ENCODE data around the gene EIF5A.
A peak's percentile ranks its signal among the peaks of the same experiment; 100 is the strongest.

The EIF5A gene

GRCh38 chr17:7306911-7307685 lies at the start of gene EIF5A:
EIF5A (plus strand) TSS chr17:7307628; CDS start chr17:7309636, 2,008 bp downstream.
- DNase-seq = peak; percentile 98

DNA sequence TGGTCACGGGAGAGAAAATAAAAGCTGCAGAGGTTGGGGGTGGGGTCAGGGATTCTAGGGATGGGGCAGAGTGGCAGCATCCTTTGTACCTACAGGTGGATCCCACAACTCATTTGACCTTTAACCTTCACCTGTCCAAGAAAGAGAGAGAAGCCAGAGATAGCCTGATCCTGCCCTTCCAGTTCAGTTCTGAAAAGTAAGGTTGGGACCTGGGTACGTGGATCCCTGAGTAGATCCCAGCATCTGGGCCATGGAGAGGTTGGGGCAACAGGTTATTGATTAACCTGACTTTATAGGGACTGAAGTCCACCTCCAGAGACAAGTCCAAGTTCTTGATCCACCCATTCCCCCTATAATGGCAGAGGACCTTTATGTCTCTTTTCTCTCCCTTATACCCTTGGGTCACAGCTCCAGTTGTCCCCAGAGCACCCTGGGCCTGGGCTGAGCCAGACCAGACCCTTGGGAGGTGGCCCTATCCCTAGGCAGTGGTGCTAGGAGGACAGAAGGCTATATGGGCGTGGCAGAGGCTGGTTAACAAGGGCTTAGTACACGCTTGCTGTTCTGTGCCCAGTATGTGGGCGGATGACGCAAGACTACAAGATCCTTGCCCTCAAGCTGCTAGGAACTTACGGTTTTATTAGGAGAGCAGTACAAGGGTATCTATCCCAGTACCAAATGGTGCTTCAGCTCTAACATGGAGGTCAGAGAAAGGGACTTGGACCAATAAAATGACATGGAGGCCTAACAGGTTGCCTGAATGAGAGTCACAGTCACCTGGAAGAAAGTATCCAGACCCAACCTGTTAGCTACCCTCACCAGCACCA lies 48.5 kb upstream of the EIF5A start:
- DNase-seq = no peak

DNA sequence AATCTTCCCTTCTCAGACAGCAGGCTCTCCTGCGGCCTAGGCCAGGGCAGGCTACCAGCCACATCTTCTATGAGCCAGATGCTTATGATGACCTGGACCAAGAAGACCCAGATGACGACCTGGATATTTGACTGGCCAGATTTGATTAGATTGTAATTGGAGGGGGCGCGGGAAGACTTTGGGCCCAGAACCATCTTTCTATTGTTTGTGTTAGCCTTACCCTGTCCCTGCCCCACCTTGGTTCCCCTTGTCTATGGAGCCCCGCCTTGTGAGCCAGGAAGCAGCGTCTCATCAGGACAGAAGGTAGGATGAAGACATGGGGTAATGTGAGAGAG lies 47.9 kb upstream of the EIF5A start:
- no peak for DNase-seq

- DNase-seq = no peak
Observed at GRCh38 chr17:7260151-7260550, 47.3 kb upstream of the EIF5A start.

DNA sequence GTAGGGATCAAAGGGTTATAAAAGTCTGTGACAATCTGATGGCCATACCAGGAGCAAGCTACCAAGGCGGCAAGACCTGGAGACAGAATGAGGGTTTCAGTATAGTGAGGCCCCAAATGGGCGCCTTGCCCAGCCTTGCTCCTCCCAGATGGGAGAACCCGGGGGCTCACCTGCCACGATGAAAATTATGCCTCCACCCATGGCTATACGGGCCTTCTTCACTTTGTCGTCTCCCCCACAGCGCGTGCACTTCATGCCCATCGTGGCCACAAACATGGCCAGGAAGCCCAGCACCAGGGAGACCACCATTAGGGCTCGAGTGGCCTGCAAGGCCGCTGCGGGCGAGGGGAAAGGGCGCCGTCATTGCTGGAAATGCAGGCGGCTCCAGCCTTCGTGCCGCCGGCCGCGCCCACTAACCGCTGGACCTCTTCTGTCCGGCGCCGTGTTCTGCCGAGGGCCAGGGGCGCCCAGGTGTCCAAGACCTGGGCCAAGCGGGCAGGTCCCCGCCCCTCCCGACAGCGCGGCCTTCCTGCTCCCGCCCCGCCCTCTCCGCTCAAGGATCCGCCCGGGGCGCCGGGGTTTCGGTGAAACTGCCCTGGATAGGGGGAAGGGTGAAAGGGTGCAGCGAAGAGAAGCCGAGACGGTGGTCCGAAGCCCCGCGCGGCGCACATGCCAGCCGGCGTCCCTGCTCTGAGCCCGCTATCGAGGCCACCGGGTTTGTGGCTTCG lies 46.6 kb upstream of the EIF5A start:
- peak; percentile 27 for DNase-seq

GRCh38 chr17:7261379-7262191 lies 45.8 kb upstream of the EIF5A start:
- no peak for DNase-seq

- peak; percentile 87 for DNase-seq
Observed at GRCh38 chr17:7262192-7262934, 45.1 kb upstream of the EIF5A start, which contains the start of gene CLDN7. CLDN7 (minus strand) TSS chr17:7262478; CDS start chr17:7262043, 435 bp downstream.

DNA sequence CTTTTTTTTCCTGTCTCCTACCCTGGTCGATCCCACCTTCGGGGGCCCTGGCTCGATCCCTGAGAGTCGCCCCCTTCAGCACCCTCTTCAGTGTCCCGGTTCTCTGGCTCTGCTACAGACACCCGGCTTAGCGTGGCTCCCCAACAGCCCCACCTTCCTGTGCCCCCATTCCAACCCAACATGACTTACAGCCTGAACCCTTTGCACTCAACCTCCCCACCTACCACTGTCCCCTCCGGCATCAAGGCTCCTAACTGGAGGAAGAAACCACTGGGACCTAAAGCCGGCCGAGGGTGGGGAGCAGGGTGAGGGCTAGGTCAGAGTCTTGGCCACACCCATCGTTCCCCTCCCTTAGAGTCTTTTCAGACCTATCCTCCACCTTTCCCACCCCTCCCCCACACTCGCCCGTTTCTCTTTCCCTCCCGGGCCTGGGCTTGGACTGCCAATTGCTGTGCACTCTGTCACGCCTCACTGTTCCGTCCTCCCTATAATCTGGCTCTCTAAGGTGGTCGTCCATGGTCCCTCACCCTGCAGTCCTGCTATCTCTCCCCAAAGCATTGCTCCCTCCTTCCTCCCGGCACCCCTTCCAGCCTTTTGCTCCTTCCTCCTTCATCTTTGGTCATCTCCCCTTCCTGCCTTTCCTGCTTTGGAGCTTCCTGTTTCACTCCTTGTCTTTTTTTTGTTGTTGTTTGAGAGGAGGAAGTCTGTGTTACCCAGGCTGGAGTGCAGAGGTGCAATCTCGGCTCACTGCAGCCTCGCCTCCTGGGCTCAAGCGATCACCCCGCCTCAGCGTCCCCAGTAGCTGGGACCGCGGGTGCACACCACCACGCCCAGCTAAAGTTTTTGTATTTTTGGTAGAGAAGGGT lies 44.3 kb upstream of the EIF5A start:
- DNase-seq = peak; percentile 22

GRCh38 chr17:7263801-7264078 lies 43.7 kb upstream of the EIF5A start:
- DNase-seq = no peak

DNA sequence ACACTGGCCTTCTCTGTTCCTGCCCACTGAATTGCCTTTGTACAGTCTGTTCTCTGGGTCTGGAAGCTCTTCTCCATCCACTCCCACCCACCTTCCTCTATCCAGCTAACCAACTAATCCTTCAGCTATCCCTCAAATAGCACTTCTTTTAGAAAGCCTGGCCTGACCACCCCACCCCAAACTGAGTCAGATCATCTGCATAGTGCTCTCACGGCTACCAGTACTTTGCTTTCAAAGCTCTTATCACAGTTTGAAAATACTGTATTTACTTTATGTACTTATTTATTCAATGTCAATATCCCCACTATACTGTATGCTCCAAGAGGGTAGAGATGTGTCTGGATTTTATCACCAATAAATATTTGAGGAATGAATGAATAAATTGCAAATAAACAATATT lies 40.6 kb upstream of the EIF5A start:
- DNase-seq = no peak

DNA sequence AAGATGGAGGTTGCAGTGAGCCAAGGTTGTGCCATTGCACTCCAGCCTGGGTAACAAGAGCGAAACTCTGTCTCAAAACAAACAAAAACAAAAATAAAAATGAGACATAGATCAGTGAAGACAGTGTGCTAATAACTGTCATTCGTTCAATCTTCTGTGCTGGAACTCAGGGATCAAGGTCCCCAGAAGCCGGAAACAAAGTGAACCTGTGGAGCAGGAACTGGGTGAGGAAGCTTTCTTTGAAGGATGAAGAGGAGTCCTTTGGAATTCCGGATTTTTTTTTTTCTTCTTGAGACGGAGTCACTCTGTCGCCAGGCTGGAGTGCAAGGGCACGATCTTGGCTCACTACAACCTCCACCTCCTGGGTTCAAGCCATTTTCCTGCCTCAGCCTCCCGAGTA lies 28.0 kb upstream of the EIF5A start:
- no peak for DNase-seq

- peak; percentile 80 for DNase-seq
Observed at GRCh38 chr17:7280519-7281073, 26.8 kb upstream of the EIF5A start.

DNA sequence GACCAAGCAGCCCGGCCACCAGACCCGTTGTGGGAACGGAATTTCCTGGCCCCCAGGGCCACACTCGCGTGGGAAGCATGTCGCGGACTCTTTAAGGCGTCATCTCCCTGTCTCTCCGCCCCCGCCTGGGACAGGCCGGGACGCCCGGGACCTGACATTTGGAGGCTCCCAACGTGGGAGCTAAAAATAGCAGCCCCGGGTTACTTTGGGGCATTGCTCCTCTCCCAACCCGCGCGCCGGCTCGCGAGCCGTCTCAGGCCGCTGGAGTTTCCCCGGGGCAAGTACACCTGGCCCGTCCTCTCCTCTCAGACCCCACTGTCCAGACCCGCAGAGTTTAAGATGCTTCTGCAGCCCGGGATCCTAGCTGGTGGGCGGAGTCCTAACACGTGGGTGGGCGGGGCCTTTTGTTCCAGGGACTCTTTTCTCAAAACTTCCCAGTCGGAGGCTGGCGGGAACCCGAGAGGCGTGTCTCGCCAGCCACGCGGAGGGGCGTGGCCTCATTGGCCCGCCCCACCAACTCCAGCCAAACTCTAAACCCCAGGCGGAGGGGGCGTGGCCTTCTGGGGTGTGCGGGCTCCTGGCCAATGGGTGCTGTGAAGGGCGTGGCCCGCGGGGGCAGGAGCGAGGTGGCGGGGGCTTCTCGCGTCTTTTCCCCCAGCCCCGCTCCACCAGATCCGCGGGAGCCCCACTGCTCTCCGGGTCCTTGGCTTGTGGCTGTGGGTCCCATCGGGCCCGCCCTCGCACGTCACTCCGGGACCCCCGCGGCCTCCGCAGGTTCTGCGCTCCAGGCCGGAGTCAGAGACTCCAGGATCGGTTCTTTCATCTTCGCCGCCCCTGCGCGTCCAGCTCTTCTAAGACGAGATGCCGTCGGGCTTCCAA lies 26.1 kb upstream of the EIF5A start, which contains the start of gene SLC2A4:
Gene SLC2A4 (plus strand): TSS at position 645 of the 879 bp plus-strand sequence. CDS start 217 bp downstream, at position 862.
- peak; percentile 88 for DNase-seq

- DNase-seq = no peak
Observed at GRCh38 chr17:7281953-7282751, 25.3 kb upstream of the EIF5A start.

- DNase-seq = no peak
Observed at GRCh38 chr17:7282752-7283321, 24.6 kb upstream of the EIF5A start.

DNA sequence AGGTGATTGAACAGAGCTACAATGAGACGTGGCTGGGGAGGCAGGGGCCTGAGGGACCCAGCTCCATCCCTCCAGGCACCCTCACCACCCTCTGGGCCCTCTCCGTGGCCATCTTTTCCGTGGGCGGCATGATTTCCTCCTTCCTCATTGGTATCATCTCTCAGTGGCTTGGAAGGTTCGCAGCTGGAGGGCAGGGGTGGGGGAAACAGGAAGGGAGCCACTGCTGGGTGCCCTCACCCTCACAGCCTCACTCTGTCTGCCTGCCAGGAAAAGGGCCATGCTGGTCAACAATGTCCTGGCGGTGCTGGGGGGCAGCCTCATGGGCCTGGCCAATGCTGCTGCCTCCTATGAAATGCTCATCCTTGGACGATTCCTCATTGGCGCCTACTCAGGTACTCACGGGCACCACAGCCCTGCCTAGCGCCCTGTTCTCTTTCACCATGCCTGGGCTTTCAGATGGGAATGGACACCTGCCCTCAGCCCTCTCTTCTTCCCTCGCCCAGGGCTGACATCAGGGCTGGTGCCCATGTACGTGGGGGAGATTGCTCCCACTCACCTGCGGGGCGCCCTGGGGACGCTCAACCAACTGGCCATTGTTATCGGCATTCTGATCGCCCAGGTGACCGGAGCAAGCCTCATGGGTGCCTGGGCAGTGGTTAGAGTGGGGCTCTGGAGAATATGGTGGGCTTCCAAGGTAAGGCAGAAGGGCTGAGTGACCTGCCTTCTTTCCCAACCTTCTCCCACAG lies 23.8 kb upstream of the EIF5A start:
- no peak for DNase-seq

DNA sequence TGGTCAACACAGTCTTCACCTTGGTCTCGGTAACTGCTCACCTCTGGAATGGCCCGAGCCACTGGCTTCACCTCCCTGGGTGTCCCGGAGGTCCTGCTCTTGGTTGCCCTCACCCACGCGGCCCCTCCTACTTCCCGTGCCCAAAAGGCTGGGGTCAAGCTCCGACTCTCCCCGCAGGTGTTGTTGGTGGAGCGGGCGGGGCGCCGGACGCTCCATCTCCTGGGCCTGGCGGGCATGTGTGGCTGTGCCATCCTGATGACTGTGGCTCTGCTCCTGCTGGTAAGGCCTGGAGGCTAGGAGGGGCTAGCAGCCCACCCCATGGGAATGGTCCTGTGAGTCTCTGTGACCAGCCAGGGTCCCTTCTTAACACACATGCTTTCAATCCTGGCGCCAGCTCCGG lies 22.5 kb upstream of the EIF5A start:
- DNase-seq = no peak

DNA sequence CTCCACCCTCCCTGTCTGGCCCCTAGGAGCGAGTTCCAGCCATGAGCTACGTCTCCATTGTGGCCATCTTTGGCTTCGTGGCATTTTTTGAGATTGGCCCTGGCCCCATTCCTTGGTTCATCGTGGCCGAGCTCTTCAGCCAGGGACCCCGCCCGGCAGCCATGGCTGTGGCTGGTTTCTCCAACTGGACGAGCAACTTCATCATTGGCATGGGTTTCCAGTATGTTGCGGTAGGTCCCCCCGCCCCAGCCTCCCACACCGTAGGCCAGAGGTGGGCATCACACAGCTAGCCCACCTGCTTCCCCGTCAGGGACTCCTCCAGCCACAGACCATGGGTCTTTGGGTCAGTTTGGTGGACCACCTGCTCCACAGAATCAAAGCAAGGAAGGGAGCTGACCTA lies 21.7 kb upstream of the EIF5A start:
- DNase-seq = no peak

Data from NCI-H345 (cell line).